ENCODE data around the gene DOP1B.

DNA sequence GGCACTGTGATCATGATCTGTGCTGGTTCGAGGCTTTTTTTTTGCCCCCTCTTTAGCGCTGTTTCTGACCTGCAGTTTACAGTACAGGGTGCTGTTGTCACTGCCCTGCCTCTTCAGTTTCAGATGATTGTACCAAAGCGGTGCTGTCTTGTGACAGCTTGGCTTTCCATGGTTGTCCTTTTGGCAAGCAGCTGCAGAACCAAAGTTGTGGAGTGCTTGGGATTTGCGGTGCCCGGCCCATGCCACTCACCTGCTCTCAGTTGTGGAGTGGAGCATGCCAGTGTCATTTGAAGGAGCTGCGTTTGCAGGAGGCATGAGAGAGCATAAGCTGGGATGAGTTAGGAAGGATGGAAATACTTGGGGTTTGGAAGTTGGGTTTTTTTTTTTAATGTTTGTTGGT is 48.4 kb downstream of the DOP1B start:
- TF ChIP-seq, protein P1, sequence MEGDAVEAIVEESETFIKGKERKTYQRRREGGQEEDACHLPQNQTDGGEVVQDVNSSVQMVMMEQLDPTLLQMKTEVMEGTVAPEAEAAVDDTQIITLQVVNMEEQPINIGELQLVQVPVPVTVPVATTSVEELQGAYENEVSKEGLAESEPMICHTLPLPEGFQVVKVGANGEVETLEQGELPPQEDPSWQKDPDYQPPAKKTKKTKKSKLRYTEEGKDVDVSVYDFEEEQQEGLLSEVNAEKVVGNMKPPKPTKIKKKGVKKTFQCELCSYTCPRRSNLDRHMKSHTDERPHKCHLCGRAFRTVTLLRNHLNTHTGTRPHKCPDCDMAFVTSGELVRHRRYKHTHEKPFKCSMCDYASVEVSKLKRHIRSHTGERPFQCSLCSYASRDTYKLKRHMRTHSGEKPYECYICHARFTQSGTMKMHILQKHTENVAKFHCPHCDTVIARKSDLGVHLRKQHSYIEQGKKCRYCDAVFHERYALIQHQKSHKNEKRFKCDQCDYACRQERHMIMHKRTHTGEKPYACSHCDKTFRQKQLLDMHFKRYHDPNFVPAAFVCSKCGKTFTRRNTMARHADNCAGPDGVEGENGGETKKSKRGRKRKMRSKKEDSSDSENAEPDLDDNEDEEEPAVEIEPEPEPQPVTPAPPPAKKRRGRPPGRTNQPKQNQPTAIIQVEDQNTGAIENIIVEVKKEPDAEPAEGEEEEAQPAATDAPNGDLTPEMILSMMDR (conservative IDR thresholded peaks at IDR 0.05; ENCODE audit: low read length) = no peak
- no peak for TF ChIP-seq EZH2phosphoT487 (IDR thresholded peaks at IDR 0.05; ENCODE audit: borderline replicate concordance, low read depth, low read length)

All from OCI-LY7 (cell line).